ENCODE data around the gene ARHGEF19. TPM values are rescaled to one million over a fixed set of nuclear protein-coding genes. Genes with fewer than 3 reads are reported as not detected.

Gene ARHGEF19
- total RNA-seq, 1 experiment from 2014 or later: 21.6 TPM

GRCh38 chr1:16208270-16208987 lies 4.0 kb downstream of the ARHGEF19 start:
- ChIA-PET POLR2A (no interaction called here), CTCF (interaction anchor here (0.6 kb wide), 1 partner anchor 346 kb away, joined by 3 read pairs; no protein-coding TSS in a partner anchor)
- intact Hi-C loops (cut with micrococcal nuclease; ENCODE audit: unreplicated experiment) (no loop called here), in situ Hi-C loops (cut with HindIII; ENCODE audit: low pct_unique_long_range_greater_than_20kb, low sequenced_read_pairs) (no loop called here)
- TF ChIP-seq SIN3A (IDR thresholded peaks at IDR 0.05; ENCODE audit: borderline replicate concordance, insufficient read depth, low read depth, low read length) (no peak), POLR2AphosphoS5 (IDR thresholded peaks at IDR 0.05; ENCODE audit: low read depth, low read length) (no peak), REST (IDR thresholded peaks at IDR 0.05; ENCODE audit: insufficient read depth in 1 of 2, low read depth in 2 of 2, low read length in 1 of 2) (no peak), CTCF (IDR thresholded peaks at IDR 0.05) (no peak), TCF7L2 (IDR thresholded peaks at IDR 0.05; ENCODE audit: low read depth, low read length) (no peak)
- no peaks in the 10 kb centered on the region for H3K27me3 ChIP-seq (ENCODE audit: control insufficient read depth, insufficient read depth, low read length)
- H3K36me3 ChIP-seq (ENCODE audit: control insufficient read depth, insufficient read depth, low read length): no peaks in the 10 kb centered on the region; the same call in 1 of the 2 replicates
- no peaks in the 10 kb centered on the region for H3K9me3 ChIP-seq (ENCODE audit: control insufficient read depth, insufficient read depth, low read depth, low read length)
- ATAC-seq (no peak), DNase-seq (ENCODE audit: low read depth, low spot score) (no peak)
- peak overlapping the region; percentile 83 for H3K27ac ChIP-seq (ENCODE audit: low read length)
- H3K4me1 ChIP-seq (ENCODE audit: control insufficient read depth, insufficient read depth, low read length): peaks cover 34% of the 10 kb centered on the region
- no TSS peak for BruUV-seq (replicated peaks)
- H3K4me3 ChIP-seq (ENCODE audit: low read depth in 2 of 2, low read length in 2 of 2): peak overlapping the region in 1 of 2 experiments; percentile 86; a peak in 1 of 4 replicates

GRCh38 chr1:16207318-16208269 lies 4.9 kb downstream of the ARHGEF19 start:
- CTCF ChIA-PET: interaction anchor here (0.6 kb wide), 1 partner anchor 346 kb away, joined by 3 read pairs; no protein-coding TSS in a partner anchor
- peak overlapping the region; percentile 83 for H3K27ac ChIP-seq (ENCODE audit: low read length)
- peaks cover 33% of the 10 kb centered on the region for H3K4me1 ChIP-seq (ENCODE audit: control insufficient read depth, insufficient read depth, low read length)
- H3K9me3 ChIP-seq (ENCODE audit: control insufficient read depth, insufficient read depth, low read depth, low read length): no peaks in the 10 kb centered on the region
- intact Hi-C loops (cut with micrococcal nuclease; ENCODE audit: unreplicated experiment): no loop called here
- peak overlapping the region; percentile 48 to 86 for H3K4me3 ChIP-seq (ENCODE audit: low read depth in 2 of 2, low read length in 2 of 2)
- ATAC-seq (peak; percentile 23), DNase-seq (ENCODE audit: low read depth, low spot score) (no peak)
- in situ Hi-C loops (cut with HindIII; ENCODE audit: low pct_unique_long_range_greater_than_20kb, low sequenced_read_pairs): no loop called here
- no peaks in the 10 kb centered on the region for H3K27me3 ChIP-seq (ENCODE audit: control insufficient read depth, insufficient read depth, low read length)
- POLR2A ChIA-PET: interaction anchor here (0.6 to 1.0 kb wide), 2 partner anchors 85 to 101 kb away, joined by 3 to 10 read pairs; no protein-coding TSS in a partner anchor
- H3K36me3 ChIP-seq (ENCODE audit: control insufficient read depth, insufficient read depth, low read length): no peaks in the 10 kb centered on the region; the same call in 1 of the 2 replicates
- TF ChIP-seq POLR2AphosphoS5 (IDR thresholded peaks at IDR 0.05; ENCODE audit: low read depth, low read length): no peak
- no peak for TF ChIP-seq TCF7L2 (IDR thresholded peaks at IDR 0.05; ENCODE audit: low read depth, low read length)
- no peak for TF ChIP-seq SIN3A (IDR thresholded peaks at IDR 0.05; ENCODE audit: borderline replicate concordance, insufficient read depth, low read depth, low read length)
- no peak for TF ChIP-seq REST (IDR thresholded peaks at IDR 0.05; ENCODE audit: insufficient read depth in 1 of 2, low read depth in 2 of 2, low read length in 1 of 2)
- TF ChIP-seq CTCF (IDR thresholded peaks at IDR 0.05): no peak
- BruUV-seq (replicated peaks): no TSS peak

Measured in Panc1 (cell line).